ENCODE data around the gene TRIM65. TPM values are rescaled to one million over a fixed set of nuclear protein-coding genes. Genes with fewer than 3 reads are reported as not detected.

The TRIM65 gene
- total and polyA plus RNA-seq, 2 of the 13 experiments (the other 11 are each of a cell fraction or from before 2014, with no cell fraction given) = 10.3 to 22.4 TPM

DNA sequence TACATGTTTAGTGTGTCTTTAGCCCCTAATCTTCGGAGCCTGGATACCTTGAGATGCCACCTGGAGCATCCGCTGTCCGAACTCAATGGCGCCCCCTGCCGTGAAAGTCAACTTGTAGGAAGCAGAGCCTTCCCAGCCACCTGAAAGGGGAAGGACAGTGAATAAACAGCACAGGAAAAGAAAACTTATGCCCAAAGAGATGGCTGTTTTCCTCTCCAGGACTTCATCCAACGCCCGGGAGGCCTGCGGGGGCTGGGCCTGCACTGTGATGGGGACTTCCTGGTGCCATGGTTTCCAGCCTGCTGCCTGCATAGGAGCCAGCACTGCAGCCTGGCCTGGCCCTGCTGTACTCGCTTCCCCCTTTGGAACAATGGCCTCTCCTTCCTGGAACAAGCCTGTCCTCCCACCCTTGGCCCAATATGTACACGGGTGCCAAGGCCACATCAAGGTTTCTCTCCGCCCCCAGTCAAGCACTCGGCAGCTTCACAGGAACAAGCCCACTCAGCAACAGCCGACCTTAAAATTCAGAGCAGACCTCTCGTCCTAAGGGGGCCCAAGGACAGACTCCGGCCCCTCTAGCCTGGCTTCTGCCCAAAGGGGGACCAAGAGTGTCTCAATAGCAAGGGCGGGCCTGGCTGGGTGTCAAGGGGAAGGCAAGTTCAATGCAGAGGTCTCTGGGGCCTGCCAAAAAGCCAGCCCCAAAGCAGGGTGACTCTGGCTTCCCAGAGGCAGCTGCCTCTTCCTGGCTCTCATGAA lies 48.0 kb downstream of the TRIM65 start (continued):
- TF ChIP-seq, protein P1, sequence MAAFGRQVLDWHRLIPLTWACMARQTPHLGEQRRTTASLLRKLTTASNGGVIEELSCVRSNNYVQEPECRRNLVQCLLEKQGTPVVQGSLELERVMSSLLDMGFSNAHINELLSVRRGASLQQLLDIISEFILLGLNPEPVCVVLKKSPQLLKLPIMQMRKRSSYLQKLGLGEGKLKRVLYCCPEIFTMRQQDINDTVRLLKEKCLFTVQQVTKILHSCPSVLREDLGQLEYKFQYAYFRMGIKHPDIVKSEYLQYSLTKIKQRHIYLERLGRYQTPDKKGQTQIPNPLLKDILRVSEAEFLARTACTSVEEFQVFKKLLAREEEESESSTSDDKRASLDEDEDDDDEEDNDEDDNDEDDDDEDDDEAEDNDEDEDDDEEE (CRISPR knock-in tag; IDR thresholded peaks at IDR 0.05) = 0 out of 2 replicates have a peak, but pooled peaks have one; percentile 20
- TF ChIP-seq, protein P2, sequence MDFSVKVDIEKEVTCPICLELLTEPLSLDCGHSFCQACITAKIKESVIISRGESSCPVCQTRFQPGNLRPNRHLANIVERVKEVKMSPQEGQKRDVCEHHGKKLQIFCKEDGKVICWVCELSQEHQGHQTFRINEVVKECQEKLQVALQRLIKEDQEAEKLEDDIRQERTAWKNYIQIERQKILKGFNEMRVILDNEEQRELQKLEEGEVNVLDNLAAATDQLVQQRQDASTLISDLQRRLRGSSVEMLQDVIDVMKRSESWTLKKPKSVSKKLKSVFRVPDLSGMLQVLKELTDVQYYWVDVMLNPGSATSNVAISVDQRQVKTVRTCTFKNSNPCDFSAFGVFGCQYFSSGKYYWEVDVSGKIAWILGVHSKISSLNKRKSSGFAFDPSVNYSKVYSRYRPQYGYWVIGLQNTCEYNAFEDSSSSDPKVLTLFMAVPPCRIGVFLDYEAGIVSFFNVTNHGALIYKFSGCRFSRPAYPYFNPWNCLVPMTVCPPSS (IDR thresholded peaks at IDR 0.05) = no peak
- TF ChIP-seq PAX8 (CRISPR knock-in tag; IDR thresholded peaks at IDR 0.05; ENCODE audit: borderline replicate concordance) (0 out of 2 replicates have a peak, but pooled peaks have one; percentile 48), ETV5 (CRISPR knock-in tag; IDR thresholded peaks at IDR 0.05; ENCODE audit: borderline replicate concordance) (peak; percentile 57; the same call in 1 of the 2 replicates), KDM2A (CRISPR knock-in tag; IDR thresholded peaks at IDR 0.05; ENCODE audit: borderline replicate concordance, low read depth) (peak; percentile 23; the same call in 1 of the 2 replicates), ARNTL (CRISPR knock-in tag; IDR thresholded peaks at IDR 0.05) (peak; percentile 68; the same call in 1 of the 2 replicates), ZNF124 (CRISPR knock-in tag; IDR thresholded peaks at IDR 0.05) (no peak), FOXA1 (IDR thresholded peaks at IDR 0.05) (no peak), FOXA1 (CRISPR knock-in tag; IDR thresholded peaks at IDR 0.05) (peak; percentile 80)
- TF ChIP-seq, protein P3, sequence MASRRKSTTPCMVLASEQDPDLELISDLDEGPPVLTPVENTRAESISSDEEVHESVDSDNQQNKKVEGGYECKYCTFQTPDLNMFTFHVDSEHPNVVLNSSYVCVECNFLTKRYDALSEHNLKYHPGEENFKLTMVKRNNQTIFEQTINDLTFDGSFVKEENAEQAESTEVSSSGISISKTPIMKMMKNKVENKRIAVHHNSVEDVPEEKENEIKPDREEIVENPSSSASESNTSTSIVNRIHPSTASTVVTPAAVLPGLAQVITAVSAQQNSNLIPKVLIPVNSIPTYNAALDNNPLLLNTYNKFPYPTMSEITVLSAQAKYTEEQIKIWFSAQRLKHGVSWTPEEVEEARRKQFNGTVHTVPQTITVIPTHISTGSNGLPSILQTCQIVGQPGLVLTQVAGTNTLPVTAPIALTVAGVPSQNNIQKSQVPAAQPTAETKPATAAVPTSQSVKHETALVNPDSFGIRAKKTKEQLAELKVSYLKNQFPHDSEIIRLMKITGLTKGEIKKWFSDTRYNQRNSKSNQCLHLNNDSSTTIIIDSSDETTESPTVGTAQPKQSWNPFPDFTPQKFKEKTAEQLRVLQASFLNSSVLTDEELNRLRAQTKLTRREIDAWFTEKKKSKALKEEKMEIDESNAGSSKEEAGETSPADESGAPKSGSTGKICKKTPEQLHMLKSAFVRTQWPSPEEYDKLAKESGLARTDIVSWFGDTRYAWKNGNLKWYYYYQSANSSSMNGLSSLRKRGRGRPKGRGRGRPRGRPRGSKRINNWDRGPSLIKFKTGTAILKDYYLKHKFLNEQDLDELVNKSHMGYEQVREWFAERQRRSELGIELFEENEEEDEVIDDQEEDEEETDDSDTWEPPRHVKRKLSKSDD (CRISPR knock-in tag; IDR thresholded peaks at IDR 0.05; ENCODE audit: low read depth) = 0 out of 2 replicates have a peak, but pooled peaks have one; percentile 23
- TF ChIP-seq, protein P4, sequence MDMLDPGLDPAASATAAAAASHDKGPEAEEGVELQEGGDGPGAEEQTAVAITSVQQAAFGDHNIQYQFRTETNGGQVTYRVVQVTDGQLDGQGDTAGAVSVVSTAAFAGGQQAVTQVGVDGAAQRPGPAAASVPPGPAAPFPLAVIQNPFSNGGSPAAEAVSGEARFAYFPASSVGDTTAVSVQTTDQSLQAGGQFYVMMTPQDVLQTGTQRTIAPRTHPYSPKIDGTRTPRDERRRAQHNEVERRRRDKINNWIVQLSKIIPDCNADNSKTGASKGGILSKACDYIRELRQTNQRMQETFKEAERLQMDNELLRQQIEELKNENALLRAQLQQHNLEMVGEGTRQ (IDR thresholded peaks at IDR 0.05; ENCODE audit: low read depth, low read length) = no peak
- TF ChIP-seq, protein P4 (CRISPR knock-in tag; IDR thresholded peaks at IDR 0.05; ENCODE audit: borderline replicate concordance) = no peak
- TF ChIP-seq, protein P5, sequence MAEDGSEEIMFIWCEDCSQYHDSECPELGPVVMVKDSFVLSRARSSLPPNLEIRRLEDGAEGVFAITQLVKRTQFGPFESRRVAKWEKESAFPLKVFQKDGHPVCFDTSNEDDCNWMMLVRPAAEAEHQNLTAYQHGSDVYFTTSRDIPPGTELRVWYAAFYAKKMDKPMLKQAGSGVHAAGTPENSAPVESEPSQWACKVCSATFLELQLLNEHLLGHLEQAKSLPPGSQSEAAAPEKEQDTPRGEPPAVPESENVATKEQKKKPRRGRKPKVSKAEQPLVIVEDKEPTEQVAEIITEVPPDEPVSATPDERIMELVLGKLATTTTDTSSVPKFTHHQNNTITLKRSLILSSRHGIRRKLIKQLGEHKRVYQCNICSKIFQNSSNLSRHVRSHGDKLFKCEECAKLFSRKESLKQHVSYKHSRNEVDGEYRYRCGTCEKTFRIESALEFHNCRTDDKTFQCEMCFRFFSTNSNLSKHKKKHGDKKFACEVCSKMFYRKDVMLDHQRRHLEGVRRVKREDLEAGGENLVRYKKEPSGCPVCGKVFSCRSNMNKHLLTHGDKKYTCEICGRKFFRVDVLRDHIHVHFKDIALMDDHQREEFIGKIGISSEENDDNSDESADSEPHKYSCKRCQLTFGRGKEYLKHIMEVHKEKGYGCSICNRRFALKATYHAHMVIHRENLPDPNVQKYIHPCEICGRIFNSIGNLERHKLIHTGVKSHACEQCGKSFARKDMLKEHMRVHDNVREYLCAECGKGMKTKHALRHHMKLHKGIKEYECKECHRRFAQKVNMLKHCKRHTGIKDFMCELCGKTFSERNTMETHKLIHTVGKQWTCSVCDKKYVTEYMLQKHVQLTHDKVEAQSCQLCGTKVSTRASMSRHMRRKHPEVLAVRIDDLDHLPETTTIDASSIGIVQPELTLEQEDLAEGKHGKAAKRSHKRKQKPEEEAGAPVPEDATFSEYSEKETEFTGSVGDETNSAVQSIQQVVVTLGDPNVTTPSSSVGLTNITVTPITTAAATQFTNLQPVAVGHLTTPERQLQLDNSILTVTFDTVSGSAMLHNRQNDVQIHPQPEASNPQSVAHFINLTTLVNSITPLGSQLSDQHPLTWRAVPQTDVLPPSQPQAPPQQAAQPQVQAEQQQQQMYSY (CRISPR knock-in tag; IDR thresholded peaks at IDR 0.05) = peak; percentile 69; the same call in 1 of the 2 replicates

Measured in HepG2 (cell line).